Measurements from ENCODE around the gene PLLP.

PLLP gene

DNA sequence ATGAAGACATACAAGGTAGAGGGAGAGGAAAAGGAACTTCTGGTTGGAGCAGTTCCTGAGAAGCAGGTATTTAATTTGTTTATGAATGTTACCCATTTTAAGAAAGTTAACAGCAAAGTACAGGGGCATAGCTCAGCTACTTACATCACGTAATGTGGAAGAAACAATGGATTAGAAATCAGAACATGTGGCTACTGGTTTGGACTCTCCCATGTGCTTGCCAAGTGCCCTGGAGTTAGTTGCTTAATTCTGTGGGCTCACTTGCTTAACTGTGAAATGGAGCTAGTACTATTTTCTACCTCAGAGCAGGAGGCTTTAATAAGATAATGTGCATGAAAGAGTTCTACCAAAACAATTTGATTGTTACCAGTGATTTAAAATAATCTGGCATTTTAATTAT is 71.0 kb downstream of the PLLP start:
- DNase-seq, result no peak

DNA sequence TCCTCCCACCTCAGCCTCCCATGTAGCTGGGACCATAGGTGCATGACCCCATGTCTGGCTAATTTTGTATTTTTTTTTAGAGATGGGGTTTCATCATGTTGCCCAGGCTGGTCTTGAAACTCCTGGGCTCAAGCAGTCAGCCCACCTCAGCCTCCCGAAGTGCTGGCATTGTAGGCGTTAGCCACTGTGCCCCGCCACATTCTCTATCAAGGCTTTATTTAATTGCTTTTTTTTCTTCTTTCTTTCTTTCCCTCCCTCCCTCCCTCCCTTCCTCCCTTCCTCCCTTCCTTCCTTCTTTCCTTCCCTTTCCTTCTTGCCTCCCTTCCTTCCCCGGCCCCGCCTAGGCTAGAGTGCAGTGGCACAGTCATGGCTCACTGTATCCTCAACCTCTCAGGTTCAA is 74.7 kb downstream of the PLLP start:
- DNase-seq, result no peak

DNA sequence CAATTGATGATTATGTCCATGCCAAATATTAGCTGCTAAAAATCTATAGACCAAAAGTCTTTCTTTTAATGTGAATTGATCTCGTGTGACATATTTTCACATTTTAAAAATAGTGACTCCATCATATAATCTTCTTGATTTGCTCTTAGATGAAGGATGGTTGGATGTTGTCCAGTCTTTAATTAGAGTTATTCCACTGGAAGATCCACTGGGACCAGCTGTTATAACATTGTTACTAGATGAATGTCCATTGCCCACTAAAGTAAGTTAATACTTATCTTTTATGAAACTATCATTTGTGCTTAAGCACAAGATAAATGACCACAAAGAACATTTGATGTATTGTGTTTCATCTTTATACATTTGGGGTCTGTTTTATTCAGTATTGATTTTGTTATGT is 75.5 kb downstream of the PLLP start:
- DNase-seq, result no peak

Measured in CD4-positive, alpha-beta T cell treated with Interleukin-6 for 4 hours (primary cell).